Measurements from ENCODE around the gene KCNMA1.

DNA sequence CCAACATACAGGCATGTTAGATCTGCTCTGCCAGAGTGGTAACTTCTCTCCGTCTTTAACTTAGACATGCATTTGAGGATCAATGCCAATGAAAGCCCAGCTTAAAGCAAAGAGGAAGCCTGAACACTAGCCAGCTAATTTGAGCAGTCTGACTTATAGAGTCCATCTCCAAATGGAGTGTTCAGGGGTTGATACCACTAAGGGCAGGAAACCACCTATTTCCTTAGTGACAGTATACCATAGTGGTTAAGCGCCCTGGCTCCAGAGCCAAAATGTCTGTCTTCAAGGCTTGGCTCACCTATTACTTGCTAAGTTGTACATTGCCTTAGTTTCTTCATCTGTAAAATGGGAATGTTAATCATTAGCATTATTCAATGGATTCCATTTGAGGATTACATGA is 678.5 kb downstream of the KCNMA1 start:
- TF ChIP-seq YY1 (IDR thresholded peaks at IDR 0.05; ENCODE audit: insufficient read depth, insufficient read length) (no peak), SUZ12 (IDR thresholded peaks at IDR 0.05; ENCODE audit: extremely low read depth, insufficient read depth, insufficient read length) (no peak)

All from NT2/D1 (cell line).